HEK293 (cell line): Measurements from ENCODE around the gene FAM89A.

ENCODE experiments used
- GLI4 ChIP-seq: fragments of 450-650 bp; formaldehyde crosslinking; IDR thresholded peaks from 2 replicates; pipeline ENCODE4 v1.5.1; 2016; ENCODE audit warnings: missing biosample characterization, missing genetic modification characterization
- HOXA7 ChIP-seq: sonication (generic); formaldehyde crosslinking; IDR thresholded peaks from 2 replicates; pipeline ENCODE4 v1.8.1; 2022; ENCODE audit warnings: missing genetic modification reagents, borderline replicate concordance
- INSM2 ChIP-seq: fragments of 450-650 bp; formaldehyde crosslinking; IDR thresholded peaks from 2 replicates; pipeline ENCODE4 v1.5.1; 2016; ENCODE audit warnings: missing biosample characterization, missing genetic modification characterization
- KLF8 ChIP-seq: fragments of 450-650 bp; formaldehyde crosslinking; IDR thresholded peaks from 2 replicates; pipeline ENCODE4 v1.5.1; 2016; ENCODE audit warnings: missing biosample characterization, missing genetic modification characterization
- MZF1 ChIP-seq: fragments of 450-650 bp; formaldehyde crosslinking; IDR thresholded peaks from 2 replicates; pipeline ENCODE4 v1.5.1; 2017; ENCODE audit warnings: missing biosample characterization, missing genetic modification characterization, borderline replicate concordance
- OSR2 ChIP-seq: fragments of 450-650 bp; formaldehyde crosslinking; IDR thresholded peaks from 2 replicates; pipeline ENCODE4 v1.5.1; 2016; ENCODE audit warnings: missing biosample characterization, missing genetic modification characterization
- PBX3 ChIP-seq: sonication (generic); formaldehyde crosslinking; IDR thresholded peaks from 2 replicates; pipeline ENCODE4 v1.8.1; 2022; ENCODE audit warnings: mild to moderate bottlenecking, moderate library complexity, missing genetic modification reagents
- SALL2 ChIP-seq: fragments of 450-650 bp; formaldehyde crosslinking; IDR thresholded peaks from 2 replicates; pipeline ENCODE4 v1.5.0; 2017; ENCODE audit warnings: missing biosample characterization, mild to moderate bottlenecking, missing genetic modification characterization, borderline replicate concordance
- SCRT1 ChIP-seq: fragments of 450-650 bp; formaldehyde crosslinking; IDR thresholded peaks from 2 replicates; pipeline ENCODE4 v1.5.1; 2016; ENCODE audit warnings: missing biosample characterization, missing genetic modification characterization, borderline replicate concordance
- ZBTB8A ChIP-seq: fragments of 450-650 bp; formaldehyde crosslinking; IDR thresholded peaks from 2 replicates; pipeline ENCODE4 v1.5.1; 2016; ENCODE audit warnings: missing biosample characterization, missing genetic modification characterization
- ZFP69B ChIP-seq: fragments of 450-650 bp; formaldehyde crosslinking; IDR thresholded peaks from 2 replicates; pipeline ENCODE4 v1.5.1; 2016; ENCODE audit warnings: missing biosample characterization, missing genetic modification characterization
- ZNF121 ChIP-seq: fragments of 450-650 bp; formaldehyde crosslinking; IDR thresholded peaks from 2 replicates; pipeline ENCODE4 v1.5.1; 2016; ENCODE audit warnings: missing biosample characterization, missing genetic modification characterization
- ZNF132 ChIP-seq: fragments of 450-650 bp; formaldehyde crosslinking; IDR thresholded peaks from 2 replicates; pipeline ENCODE4 v1.5.1; 2017; ENCODE audit warnings: missing biosample characterization, missing genetic modification characterization, borderline replicate concordance
- ZNF133 ChIP-seq: fragments of 450-650 bp; formaldehyde crosslinking; IDR thresholded peaks from 2 replicates; pipeline ENCODE4 v1.5.1; 2016; ENCODE audit warnings: missing biosample characterization, missing genetic modification characterization
- ZNF138 ChIP-seq: fragments of 450-650 bp; formaldehyde crosslinking; IDR thresholded peaks from 2 replicates; pipeline ENCODE4 v1.5.1; 2016; ENCODE audit warnings: missing biosample characterization, missing genetic modification characterization, borderline replicate concordance
- ZNF211 ChIP-seq: fragments of 450-650 bp; formaldehyde crosslinking; IDR thresholded peaks from 2 replicates; pipeline ENCODE4 v1.5.1; 2016; ENCODE audit warnings: low read depth, missing biosample characterization, missing genetic modification characterization
- ZNF214 ChIP-seq: fragments of 450-650 bp; formaldehyde crosslinking; IDR thresholded peaks from 2 replicates; pipeline ENCODE4 v1.5.1; 2017; ENCODE audit warnings: missing biosample characterization, mild to moderate bottlenecking, missing genetic modification characterization, borderline replicate concordance
- ZNF26 ChIP-seq: fragments of 450-650 bp; formaldehyde crosslinking; IDR thresholded peaks from 2 replicates; pipeline ENCODE4 v1.5.1; 2016; ENCODE audit warnings: missing biosample characterization, missing genetic modification characterization
- ZNF311 ChIP-seq: fragments of 450-650 bp; formaldehyde crosslinking; IDR thresholded peaks from 2 replicates; pipeline ENCODE4 v1.5.1; 2017; ENCODE audit warnings: missing biosample characterization, missing genetic modification characterization, borderline replicate concordance
- ZNF335 ChIP-seq: fragments of 450-650 bp; formaldehyde crosslinking; conservative IDR thresholded peaks from 2 replicates; pipeline ENCODE4 v1.5.1; 2016; ENCODE audit warnings: missing biosample characterization, missing genetic modification characterization
- ZNF341 ChIP-seq: fragments of 450-650 bp; formaldehyde crosslinking; IDR thresholded peaks from 2 replicates; pipeline ENCODE4; 2016; ENCODE audit warnings: low read depth, missing biosample characterization, missing genetic modification characterization
- ZNF366 ChIP-seq: fragments of 450-650 bp; formaldehyde crosslinking; conservative IDR thresholded peaks from 2 replicates; pipeline ENCODE4 v1.5.1; 2016; ENCODE audit warnings: missing biosample characterization, missing genetic modification characterization
- ZNF398 ChIP-seq: fragments of 450-650 bp; formaldehyde crosslinking; IDR thresholded peaks from 2 replicates; pipeline ENCODE4 v1.5.1; 2017; ENCODE audit warnings: missing biosample characterization, missing genetic modification characterization
- ZNF416 ChIP-seq: fragments of 450-650 bp; formaldehyde crosslinking; IDR thresholded peaks from 2 replicates; pipeline ENCODE4 v1.5.1; 2016; ENCODE audit warnings: missing biosample characterization, missing genetic modification characterization
- ZNF426 ChIP-seq: fragments of 450-650 bp; formaldehyde crosslinking; IDR thresholded peaks from 2 replicates; pipeline ENCODE4 v1.5.1; 2017; ENCODE audit warnings: missing biosample characterization, missing genetic modification characterization, mild to moderate bottlenecking, inconsistent platforms, moderate library complexity
- ZNF473 ChIP-seq: fragments of 450-650 bp; formaldehyde crosslinking; IDR thresholded peaks from 2 replicates; pipeline ENCODE4 v1.5.1; 2017; ENCODE audit warnings: missing biosample characterization, missing genetic modification characterization
- ZNF548 ChIP-seq: fragments of 450-650 bp; formaldehyde crosslinking; IDR thresholded peaks from 2 replicates; pipeline ENCODE4 v1.5.1; 2016; ENCODE audit warnings: missing biosample characterization, missing genetic modification characterization
- ZNF558 ChIP-seq: fragments of 450-650 bp; formaldehyde crosslinking; IDR thresholded peaks from 2 replicates; pipeline ENCODE4 v1.5.1; 2016; ENCODE audit warnings: missing biosample characterization, missing genetic modification characterization
- ZNF621 ChIP-seq: fragments of 450-650 bp; formaldehyde crosslinking; IDR thresholded peaks from 2 replicates; pipeline ENCODE4 v1.5.1; 2017; ENCODE audit warnings: missing biosample characterization, missing genetic modification characterization
- ZNF626 ChIP-seq: fragments of 450-650 bp; sonication (Bioruptor Pico); formaldehyde crosslinking; IDR thresholded peaks from 2 replicates; pipeline ENCODE4 v1.5.1; 2018; ENCODE audit warnings: missing biosample characterization, missing genetic modification characterization, inconsistent platforms
- ZNF664 ChIP-seq: fragments of 450-650 bp; formaldehyde crosslinking; IDR thresholded peaks from 2 replicates; pipeline ENCODE4 v1.5.1; 2016; ENCODE audit warnings: missing biosample characterization, missing genetic modification characterization
- ZNF791 ChIP-seq: fragments of 450-650 bp; formaldehyde crosslinking; IDR thresholded peaks from 2 replicates; pipeline ENCODE4 v1.5.1; 2016; ENCODE audit warnings: missing biosample characterization, missing genetic modification characterization
- ZSCAN23 ChIP-seq: fragments of 450-650 bp; formaldehyde crosslinking; IDR thresholded peaks from 2 replicates; pipeline ENCODE4 v1.5.1; 2016; ENCODE audit warnings: missing biosample characterization, missing genetic modification characterization
- ZXDB ChIP-seq: fragments of 450-650 bp; formaldehyde crosslinking; IDR thresholded peaks from 2 replicates; pipeline ENCODE4 v1.5.1; 2016; ENCODE audit warnings: missing biosample characterization, missing genetic modification characterization
- TF ChIP-seq, protein P1 (sequence below): fragments of 450-650 bp; formaldehyde crosslinking; IDR thresholded peaks from 2 replicates; pipeline ENCODE4 v1.5.1; 2016; ENCODE audit warnings: missing biosample characterization, missing genetic modification characterization

Gene FAM89A

DNA sequence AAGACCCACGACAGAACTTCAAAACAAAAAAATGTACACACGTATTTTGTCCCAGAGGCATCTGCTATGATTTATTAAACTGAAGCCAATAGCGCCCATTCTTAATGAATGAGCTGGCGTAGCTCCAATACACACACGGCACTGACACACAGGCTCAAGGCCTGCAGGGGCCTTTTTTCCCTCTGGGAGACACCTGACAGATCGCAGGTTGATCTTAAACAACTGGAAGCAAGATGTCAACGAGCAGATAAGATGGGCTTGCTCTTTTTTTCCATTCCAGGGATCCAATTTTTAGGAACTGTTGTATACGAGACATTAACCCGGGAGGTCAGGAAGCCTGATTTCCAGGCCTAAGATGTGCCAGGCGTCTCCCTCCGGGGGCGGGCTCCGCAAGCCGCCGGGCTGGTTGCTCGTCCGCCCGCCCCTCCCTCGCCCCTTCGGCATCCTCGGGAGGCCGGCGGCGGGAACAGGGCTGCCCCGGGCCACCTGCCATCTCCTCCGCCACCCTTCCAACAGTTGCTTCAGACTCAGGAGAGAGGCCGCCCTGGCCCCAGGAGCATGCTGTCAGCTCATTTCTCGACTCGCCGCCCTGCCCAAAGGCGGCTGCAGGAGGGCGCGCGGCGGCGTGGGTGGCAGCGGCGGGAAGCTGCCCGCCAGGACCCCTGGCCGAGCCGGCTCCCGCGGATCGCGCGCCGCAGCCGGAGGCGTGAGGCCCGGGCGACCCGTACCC is 62.1 kb downstream of the FAM89A start (continued):
- no peak for TF ChIP-seq ZNF211 (tag by site-specific recombination)
- TF ChIP-seq SCRT1 (tag by site-specific recombination): peak; percentile 57; the same call in 1 of the 2 replicates
- peak; percentile 84 for TF ChIP-seq ZBTB8A (tag by site-specific recombination)
- TF ChIP-seq ZSCAN23 (tag by site-specific recombination): no peak
- no peak for TF ChIP-seq ZNF626 (tag by site-specific recombination)
- TF ChIP-seq ZNF366 (tag by site-specific recombination): 0 out of 2 replicates have a peak, but pooled peaks have one; percentile 21
- no peak; the same call in 1 of the 2 replicates for TF ChIP-seq INSM2 (tag by site-specific recombination)
- no peak for TF ChIP-seq ZNF133 (tag by site-specific recombination)
- TF ChIP-seq ZNF664 (tag by site-specific recombination): no peak
- TF ChIP-seq SALL2 (tag by site-specific recombination): no peak
- TF ChIP-seq ZNF548 (tag by site-specific recombination): no peak
- TF ChIP-seq OSR2 (tag by site-specific recombination): no peak; the same call in 1 of the 2 replicates
- no peak for TF ChIP-seq ZNF138 (tag by site-specific recombination)
- no peak for TF ChIP-seq ZNF621 (tag by site-specific recombination)
- no peak for TF ChIP-seq ZNF214 (tag by site-specific recombination)
- no peak for TF ChIP-seq ZNF311 (tag by site-specific recombination)
- no peak for TF ChIP-seq HOXA7 (CRISPR knock-in tag)
- no peak for TF ChIP-seq ZNF26 (tag by site-specific recombination)
- TF ChIP-seq KLF8: peak; percentile 83; the same call in 1 of the 2 replicates
- TF ChIP-seq ZNF335 (tag by site-specific recombination): peak; percentile 93
- peak; percentile 79 for TF ChIP-seq ZXDB (tag by site-specific recombination)
- TF ChIP-seq ZNF416 (tag by site-specific recombination): no peak
- TF ChIP-seq GLI4: no peak
- TF ChIP-seq ZNF132: no peak
- no peak for TF ChIP-seq ZNF791
- TF ChIP-seq ZNF473 (tag by site-specific recombination): no peak
- TF ChIP-seq, protein P1, sequence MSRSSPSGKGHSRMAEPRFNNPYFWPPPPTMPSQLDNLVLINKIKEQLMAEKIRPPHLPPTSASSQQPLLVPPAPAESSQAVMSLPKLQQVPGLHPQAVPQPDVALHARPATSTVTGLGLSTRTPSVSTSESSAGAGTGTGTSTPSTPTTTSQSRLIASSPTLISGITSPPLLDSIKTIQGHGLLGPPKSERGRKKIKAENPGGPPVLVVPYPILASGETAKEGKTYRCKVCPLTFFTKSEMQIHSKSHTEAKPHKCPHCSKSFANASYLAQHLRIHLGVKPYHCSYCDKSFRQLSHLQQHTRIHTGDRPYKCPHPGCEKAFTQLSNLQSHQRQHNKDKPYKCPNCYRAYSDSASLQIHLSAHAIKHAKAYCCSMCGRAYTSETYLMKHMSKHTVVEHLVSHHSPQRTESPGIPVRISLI (tag by site-specific recombination): no peak
- TF ChIP-seq ZNF121 (tag by site-specific recombination): no peak
- TF ChIP-seq MZF1 (tag by site-specific recombination): no peak
- TF ChIP-seq ZFP69B (tag by site-specific recombination): no peak
- TF ChIP-seq ZNF341 (tag by site-specific recombination): peak; percentile 99
- TF ChIP-seq ZNF426: no peak
- TF ChIP-seq ZNF398 (tag by site-specific recombination): no peak
- 0 out of 2 replicates have a peak, but pooled peaks have one; percentile 39 for TF ChIP-seq ZNF558 (tag by site-specific recombination)
- no peak for TF ChIP-seq PBX3
